DOHH2 (cell line): ENCODE measurements around the gene CFAP298.

Source experiments
- EZH2phosphoT487 ChIP-seq: fragments of 200-600 bp; sonication (generic); IDR thresholded peaks from 2 replicates; pipeline ENCODE4 v1.6.1; 2017; ENCODE audit warnings: borderline replicate concordance, mild to moderate bottlenecking, antibody characterized with exemption, low read length, moderate library complexity, mixed read lengths
- TF ChIP-seq, protein P1 (sequence below): fragments of 200-600 bp; sonication (generic); IDR thresholded peaks from one replicate; pipeline ENCODE4 v1.5.1; 2014; ENCODE audit warnings: antibody characterized with exemption, mild to moderate bottlenecking, low read depth, low read length; ENCODE audit not compliant: poor library complexity, severe bottlenecking

DNA sequence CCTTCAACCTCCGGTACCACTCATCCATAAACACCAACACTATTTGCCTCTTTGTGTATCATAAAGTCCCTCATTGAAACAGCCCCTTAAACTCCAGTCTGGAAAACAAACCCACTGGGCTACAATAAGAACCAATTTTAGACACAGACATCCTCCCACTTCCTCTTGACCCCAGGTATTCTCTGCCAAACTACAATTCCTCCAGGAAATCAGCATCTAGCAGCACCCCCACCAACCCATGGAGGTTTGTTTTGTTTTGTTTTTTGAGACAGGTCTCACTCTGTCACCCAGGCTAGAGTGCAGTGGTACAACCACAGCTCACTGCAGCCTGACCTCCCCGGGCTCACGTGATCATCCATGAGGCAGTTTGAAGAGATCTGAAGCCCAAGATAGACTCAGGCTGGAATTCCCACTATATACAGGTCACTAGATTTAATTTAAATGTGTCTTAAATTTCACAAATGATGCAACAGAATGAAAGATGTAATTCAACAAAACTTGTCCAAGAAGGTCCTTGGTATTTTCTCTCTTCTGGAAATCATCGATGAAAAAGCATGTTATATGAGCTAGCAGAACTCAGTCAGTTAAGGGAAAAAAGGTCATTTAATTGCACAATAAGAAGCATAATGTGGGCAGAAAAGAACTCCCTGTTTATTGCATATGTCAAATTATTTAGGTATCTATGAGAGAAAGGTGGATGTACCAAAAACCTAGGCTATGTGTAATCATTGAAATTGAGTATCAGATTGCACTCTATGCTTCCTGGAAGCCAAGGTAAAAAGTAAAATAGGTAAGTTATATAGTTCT lies 57.1 kb downstream of the CFAP298 start:
- TF ChIP-seq, protein P1, sequence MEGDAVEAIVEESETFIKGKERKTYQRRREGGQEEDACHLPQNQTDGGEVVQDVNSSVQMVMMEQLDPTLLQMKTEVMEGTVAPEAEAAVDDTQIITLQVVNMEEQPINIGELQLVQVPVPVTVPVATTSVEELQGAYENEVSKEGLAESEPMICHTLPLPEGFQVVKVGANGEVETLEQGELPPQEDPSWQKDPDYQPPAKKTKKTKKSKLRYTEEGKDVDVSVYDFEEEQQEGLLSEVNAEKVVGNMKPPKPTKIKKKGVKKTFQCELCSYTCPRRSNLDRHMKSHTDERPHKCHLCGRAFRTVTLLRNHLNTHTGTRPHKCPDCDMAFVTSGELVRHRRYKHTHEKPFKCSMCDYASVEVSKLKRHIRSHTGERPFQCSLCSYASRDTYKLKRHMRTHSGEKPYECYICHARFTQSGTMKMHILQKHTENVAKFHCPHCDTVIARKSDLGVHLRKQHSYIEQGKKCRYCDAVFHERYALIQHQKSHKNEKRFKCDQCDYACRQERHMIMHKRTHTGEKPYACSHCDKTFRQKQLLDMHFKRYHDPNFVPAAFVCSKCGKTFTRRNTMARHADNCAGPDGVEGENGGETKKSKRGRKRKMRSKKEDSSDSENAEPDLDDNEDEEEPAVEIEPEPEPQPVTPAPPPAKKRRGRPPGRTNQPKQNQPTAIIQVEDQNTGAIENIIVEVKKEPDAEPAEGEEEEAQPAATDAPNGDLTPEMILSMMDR: no peak
- no peak for TF ChIP-seq EZH2phosphoT487
